MCF 10A (cell line): ENCODE measurements around the gene GFRA1. TPM values are rescaled to one million over a fixed set of nuclear protein-coding genes. Genes with fewer than 3 reads are reported as not detected.

Source experiments
- BruUV-seq: library from RNA; stranded (reverse); fragments of 400-500 nt; replicated peaks from 2 replicates; lab custom pipeline; 2021; lab: Mats Ljungman, UMichigan
- CTCF ChIA-PET: fragments of 300-600 bp; sonication (Branson Sonifier 250); formaldehyde crosslinking; extraction: SDS; loops from one replicate; lab custom pipeline; 2021; ENCODE audit warnings: antibody characterized with exemption, inconsistent platforms; lab: Yijun Ruan, JAX
- POLR2A ChIA-PET: fragments of 300-600, 350-650 bp; sonication (Branson Sonifier 250); formaldehyde crosslinking; extraction: SDS; loops from one replicate; lab custom pipeline; 2020; ENCODE audit warnings: antibody characterized with exemption, inconsistent platforms; lab: Yijun Ruan, JAX
- DNase-seq: peaks from one replicate; pipeline ENCODE4 v3.0.0-alpha.2; 2018; ENCODE audit not compliant: unreplicated experiment
- H3K27ac Mint-ChIP-seq: one replicate; pipeline ENCODE4 v1.8.0; 2022; ENCODE audit warnings: mild to moderate bottlenecking, low read depth, mixed read lengths; ENCODE audit not compliant: unreplicated experiment
- H3K27me3 Mint-ChIP-seq: one replicate; pipeline ENCODE4 v1.8.0; 2022; ENCODE audit warnings: mixed read lengths; ENCODE audit not compliant: insufficient read depth, unreplicated experiment
- H3K36me3 Mint-ChIP-seq: one replicate; pipeline ENCODE4 v1.8.0; 2022; ENCODE audit warnings: mild to moderate bottlenecking, moderate library complexity, mixed read lengths; ENCODE audit not compliant: insufficient read depth, unreplicated experiment
- H3K4me1 Mint-ChIP-seq: one replicate; pipeline ENCODE4 v1.8.0; 2022; ENCODE audit warnings: mixed read lengths; ENCODE audit not compliant: insufficient read depth, unreplicated experiment
- H3K4me3 Mint-ChIP-seq: one replicate; pipeline ENCODE4 v1.8.0; 2022; ENCODE audit warnings: mild to moderate bottlenecking, moderate library complexity, mixed read lengths; ENCODE audit not compliant: unreplicated experiment
- H3K9me3 Mint-ChIP-seq: one replicate; pipeline ENCODE4 v1.8.0; 2022; ENCODE audit warnings: mixed read lengths; ENCODE audit not compliant: unreplicated experiment
- CTCF ChIP-seq: fragments of 200-600 bp; IDR thresholded peaks from one replicate; pipeline ENCODE4 v1.8.0; 2022; ENCODE audit warnings: antibody characterized with exemption, mild to moderate bottlenecking; ENCODE audit not compliant: unreplicated experiment
- intact Hi-C: fragments of 100-400 bp; cut with micrococcal nuclease; formaldehyde crosslinking; loops from 2 replicates; pipeline ENCODE4 v1.14.1; 2022
- total RNA-seq: library from RNA; stranded (reverse); gene quantifications from 2 replicates; pipeline ENCODE4 v1.2.3, GENCODE V29; 2022

Gene GFRA1
- total RNA-seq, 1 experiment from 2014 or later = not detected

GRCh38 chr10:116223289-116223688 is 49.7 kb downstream of the GFRA1 start:
- no peak for DNase-seq
- H3K4me3 Mint-ChIP-seq = no peak overlapping the region
- intact Hi-C loops = no loop called here
- ChIA-PET CTCF (no interaction called here), POLR2A (no interaction called here)
- no peak for TF ChIP-seq CTCF
- BruUV-seq = no TSS peak
- no peaks in the 10 kb centered on the region for H3K4me1 Mint-ChIP-seq
- no peak overlapping the region for H3K27ac Mint-ChIP-seq
- no peaks in the 10 kb centered on the region for H3K36me3 Mint-ChIP-seq
- no peaks in the 10 kb centered on the region for H3K9me3 Mint-ChIP-seq
- no peaks in the 10 kb centered on the region for H3K27me3 Mint-ChIP-seq

GRCh38 chr10:116221053-116221452 is 52.0 kb downstream of the GFRA1 start:
- no peak overlapping the region for H3K27ac Mint-ChIP-seq
- ChIA-PET CTCF (interaction anchor here (0.6 to 1.0 kb wide), 2 partner anchors 9 to 48 kb away, joined by 3 read pairs; no protein-coding TSS in a partner anchor), POLR2A (interaction anchor here (0.6 kb wide), 1 partner anchor 426 kb away, joined by 3 read pairs; no protein-coding TSS in a partner anchor)
- H3K4me3 Mint-ChIP-seq = no peak overlapping the region
- H3K36me3 Mint-ChIP-seq = no peaks in the 10 kb centered on the region
- intact Hi-C loops = no loop called here
- H3K4me1 Mint-ChIP-seq = no peaks in the 10 kb centered on the region
- no peaks in the 10 kb centered on the region for H3K9me3 Mint-ChIP-seq
- no peak for TF ChIP-seq CTCF
- no peaks in the 10 kb centered on the region for H3K27me3 Mint-ChIP-seq
- DNase-seq = no peak
- no TSS peak for BruUV-seq

GRCh38 chr10:116216676-116217075 is 56.3 kb downstream of the GFRA1 start:
- Mint-ChIP-seq H3K27me3 (no peaks in the 10 kb centered on the region), H3K4me3 (no peak overlapping the region), H3K36me3 (no peaks in the 10 kb centered on the region), H3K27ac (no peak overlapping the region), H3K4me1 (no peaks in the 10 kb centered on the region), H3K9me3 (no peaks in the 10 kb centered on the region)
- intact Hi-C loops = no loop called here
- ChIA-PET CTCF (no interaction called here), POLR2A (no interaction called here)
- no peak for DNase-seq
- no TSS peak for BruUV-seq
- TF ChIP-seq CTCF = no peak

- no peak overlapping the region for H3K4me3 Mint-ChIP-seq
- CTCF ChIA-PET = no interaction called here
- intact Hi-C loops = no loop called here
These were observed 57.4 kb downstream of the GFRA1 start for GRCh38 chr10:116215651-116216050.

More at GRCh38 chr10:116215651-116216050, 57.4 kb downstream of the GFRA1 start:
- Mint-ChIP-seq H3K36me3 (no peaks in the 10 kb centered on the region), H3K27me3 (no peaks in the 10 kb centered on the region), H3K4me1 (no peaks in the 10 kb centered on the region), H3K9me3 (no peaks in the 10 kb centered on the region), H3K27ac (no peak overlapping the region)
- TF ChIP-seq CTCF = no peak
- DNase-seq = no peak
- BruUV-seq = no TSS peak
- POLR2A ChIA-PET = no interaction called here
